Activated naive CD4-positive, alpha-beta T cell treated with anti-CD3 and anti-CD28 coated beads, Interleukin-2, amount 10 ng/mL, durations not matched to agents 7 days and 5 days (primary cell): ENCODE measurements around the gene FSIP1.
A peak's percentile ranks its signal among the peaks of the same experiment; 100 is the strongest.
"Not testable (repeated sequence)": the region's sequence is repeated elsewhere in the genome, so short reads cannot be mapped to it uniquely, and the experiment has no call there.

ENCODE experiments used
- CTCF ChIA-PET: fragments of 350-600 bp; sonication (Branson Sonifier 250); formaldehyde crosslinking; loops from one replicate; lab custom pipeline; 2021; ENCODE audit warnings: antibody characterized with exemption; lab: Charles Lee
- DNase-seq: peaks from one replicate; pipeline ENCODE4 v3.0.0-alpha.2; 2020
- H3K27ac Mint-ChIP-seq: one replicate; pipeline ENCODE4 v1.8.0; 2021; ENCODE audit warnings: mild to moderate bottlenecking, moderate library complexity, mixed read lengths
- H3K27me3 Mint-ChIP-seq: one replicate; pipeline ENCODE4 v1.8.0; 2021; ENCODE audit warnings: mild to moderate bottlenecking, mixed read lengths
- H3K36me3 Mint-ChIP-seq: one replicate; pipeline ENCODE4 v1.8.0; 2021; ENCODE audit warnings: mixed read lengths
- H3K4me1 Mint-ChIP-seq: one replicate; pipeline ENCODE4 v1.8.0; 2021; ENCODE audit warnings: mixed read lengths
- H3K4me3 Mint-ChIP-seq: one replicate; pipeline ENCODE4 v1.8.0; 2021; ENCODE audit warnings: mild to moderate bottlenecking, moderate library complexity, mixed read lengths
- H3K9me3 Mint-ChIP-seq: one replicate; pipeline ENCODE4 v1.8.0; 2021; ENCODE audit warnings: mixed read lengths

The FSIP1 gene

DNA sequence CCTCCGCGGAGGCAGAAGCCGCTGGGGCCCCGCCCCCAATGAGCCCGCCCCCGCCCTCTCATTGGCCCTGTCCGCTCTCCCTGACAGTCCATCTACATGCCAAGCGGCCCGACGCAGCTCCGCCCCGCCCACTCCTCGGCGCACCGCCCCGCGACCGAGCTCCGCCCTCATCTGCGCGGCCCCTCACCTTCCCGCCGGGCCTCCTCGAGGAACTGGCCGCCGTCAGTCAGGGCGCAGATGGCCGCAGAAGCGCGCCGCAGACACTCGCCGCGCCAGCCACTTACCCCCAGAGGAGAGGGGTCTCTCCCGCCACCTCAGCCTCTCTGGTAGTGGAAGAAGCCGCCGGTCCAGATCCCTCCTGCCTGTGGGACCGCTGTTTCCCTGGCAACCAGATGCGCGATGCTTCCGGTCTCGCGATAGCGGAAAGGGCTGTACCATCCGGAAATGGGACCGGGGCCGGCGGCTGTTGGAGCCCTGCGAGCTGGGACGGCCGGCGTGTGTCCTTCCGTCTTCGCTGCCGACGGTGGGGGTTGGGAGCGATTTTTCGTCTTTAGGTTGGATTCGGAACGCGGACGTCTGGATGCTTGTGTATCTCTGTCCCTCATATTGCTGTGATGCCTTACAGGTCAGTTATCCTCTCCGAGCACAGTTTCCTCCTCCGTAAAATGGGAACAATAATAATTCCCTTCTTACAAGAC is at the start of gene FSIP1:
Gene FSIP1 (minus strand): TSS at position 401 of the 698 bp plus-strand sequence. CDS start 6,317 bp downstream, outside the sequence.
- no peaks in the 10 kb centered on the region for H3K27me3 Mint-ChIP-seq
- peaks cover 4% of the 10 kb centered on the region for H3K9me3 Mint-ChIP-seq
- peak; percentile 97 for DNase-seq
- H3K36me3 Mint-ChIP-seq, result peaks cover 4% of the 10 kb centered on the region
- H3K4me3 Mint-ChIP-seq, result peak within 1 kb of the TSS; percentile 86
- peak within 1 kb of the TSS; percentile 91 for H3K27ac Mint-ChIP-seq
- peaks cover 48% of the 10 kb centered on the region for H3K4me1 Mint-ChIP-seq
- CTCF ChIA-PET, result interaction anchor here (0.6 to 1.6 kb wide), 4 partner anchors 12 to 93 kb away, joined by 3 to 4 read pairs (median 4); no protein-coding TSS in a partner anchor

DNA sequence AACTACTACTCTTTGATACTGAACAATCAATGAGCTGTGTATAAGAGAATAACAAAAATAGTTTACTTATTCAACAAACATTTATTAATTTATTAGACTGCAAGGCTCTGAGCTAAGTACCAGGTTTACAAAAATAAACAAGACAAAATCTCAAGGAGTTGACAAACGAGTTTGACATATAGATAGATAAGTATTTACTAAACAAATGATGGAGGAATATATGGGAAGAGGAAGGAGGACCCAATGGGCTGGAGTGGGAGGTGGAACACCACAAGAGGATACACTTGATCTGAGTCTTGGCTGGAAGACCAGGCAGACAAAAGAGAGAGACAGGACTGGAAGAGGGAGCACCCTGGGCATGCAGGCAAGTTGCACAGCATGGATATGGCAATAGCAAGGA is 47.5 kb upstream of the FSIP1 start:
- H3K4me3 Mint-ChIP-seq, result no peak overlapping the region
- no peaks in the 10 kb centered on the region for H3K36me3 Mint-ChIP-seq
- no peaks in the 10 kb centered on the region for H3K9me3 Mint-ChIP-seq
- CTCF ChIA-PET, result interaction anchor here (1.9 kb wide), 1 partner anchor 11 kb away, joined by 5 read pairs; no protein-coding TSS in a partner anchor
- no peak for DNase-seq
- peaks cover 39% of the 10 kb centered on the region for H3K27me3 Mint-ChIP-seq
- no peaks in the 10 kb centered on the region for H3K4me1 Mint-ChIP-seq
- no peak overlapping the region for H3K27ac Mint-ChIP-seq

DNA sequence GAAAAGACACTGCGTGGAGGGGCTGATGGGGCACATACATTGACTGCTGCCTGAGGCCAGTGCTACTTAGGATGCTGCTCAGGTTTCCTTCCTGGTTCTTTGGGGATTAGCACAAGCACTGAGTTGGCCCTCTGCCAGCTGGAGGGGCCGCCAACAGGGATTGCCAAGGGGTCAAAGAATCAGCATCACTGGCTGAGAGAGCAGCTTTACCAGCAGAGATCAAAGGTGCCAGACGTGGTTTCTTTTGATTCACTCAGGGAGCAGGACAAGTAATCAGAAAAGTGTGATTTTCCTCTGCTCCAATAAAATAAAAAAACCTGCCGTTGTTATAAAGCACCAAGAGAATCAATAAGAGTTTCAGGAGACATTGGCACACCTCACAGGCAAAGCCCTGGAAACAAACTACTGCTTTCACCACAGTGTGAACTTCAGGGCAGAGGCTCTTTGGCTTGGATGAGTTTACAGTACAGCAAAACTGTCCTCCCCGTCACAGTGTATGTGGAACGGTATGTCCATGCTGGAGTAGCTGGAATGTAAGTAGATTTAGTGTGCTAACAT is 45.8 kb upstream of the FSIP1 start:
- Mint-ChIP-seq H3K4me1 (no peaks in the 10 kb centered on the region), H3K27ac (no peak overlapping the region), H3K9me3 (no peaks in the 10 kb centered on the region), H3K36me3 (no peaks in the 10 kb centered on the region), H3K27me3 (peaks cover 46% of the 10 kb centered on the region), H3K4me3 (no peak overlapping the region)
- DNase-seq, result no peak
- CTCF ChIA-PET, result interaction anchor here (1.9 kb wide), 1 partner anchor 9 kb away, joined by 5 read pairs; no protein-coding TSS in a partner anchor

DNA sequence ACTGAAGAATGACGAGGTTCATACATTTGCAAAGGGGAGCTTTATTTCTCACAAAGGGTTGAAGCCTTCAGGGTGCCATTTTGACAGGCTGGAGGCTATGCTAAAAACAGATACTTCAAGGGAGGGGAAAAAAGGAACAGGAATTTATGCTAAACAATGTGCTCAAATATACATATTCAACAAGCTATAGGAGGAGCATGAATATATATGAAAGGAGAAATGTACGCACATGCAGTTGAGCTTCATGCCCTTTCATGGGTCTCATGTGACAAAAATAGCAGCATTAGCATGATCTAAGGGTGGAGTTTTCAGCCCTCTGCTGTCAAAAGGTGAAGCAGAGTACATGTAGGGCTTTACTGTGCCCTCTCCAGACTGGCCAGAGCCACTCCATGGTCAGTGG is 44.3 kb upstream of the FSIP1 start:
- CTCF ChIA-PET, result no interaction called here
- DNase-seq, result no peak
- no peaks in the 10 kb centered on the region for H3K9me3 Mint-ChIP-seq
- no peak overlapping the region for H3K4me3 Mint-ChIP-seq
- no peaks in the 10 kb centered on the region for H3K4me1 Mint-ChIP-seq
- H3K27ac Mint-ChIP-seq, result no peak overlapping the region
- H3K27me3 Mint-ChIP-seq, result peaks cover 47% of the 10 kb centered on the region
- no peaks in the 10 kb centered on the region for H3K36me3 Mint-ChIP-seq

DNA sequence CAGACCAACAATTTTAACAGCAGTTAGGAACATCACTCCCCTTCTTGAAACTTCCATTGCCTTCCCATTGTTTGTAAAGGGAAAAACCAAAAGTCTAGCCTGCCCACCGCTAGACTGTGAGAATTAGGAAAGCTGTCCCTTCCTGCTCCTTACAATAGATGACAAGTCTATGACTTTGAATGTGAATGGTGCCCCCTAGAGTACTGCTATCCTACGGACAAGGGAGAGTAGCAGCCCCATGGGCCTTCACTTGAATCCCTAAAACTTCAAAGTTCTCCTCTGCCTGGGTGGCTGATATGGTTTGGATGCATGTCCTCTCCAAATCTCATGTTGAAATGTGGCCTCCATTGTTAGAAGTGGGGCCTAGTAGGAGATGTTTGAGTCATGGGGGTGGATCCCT is 41.0 kb upstream of the FSIP1 start:
- no peak overlapping the region for H3K27ac Mint-ChIP-seq
- CTCF ChIA-PET, result no interaction called here
- peaks cover 23% of the 10 kb centered on the region for H3K27me3 Mint-ChIP-seq
- no peak for DNase-seq
- H3K36me3 Mint-ChIP-seq, result no peaks in the 10 kb centered on the region
- no peaks in the 10 kb centered on the region for H3K9me3 Mint-ChIP-seq
- H3K4me3 Mint-ChIP-seq, result no peak overlapping the region
- no peaks in the 10 kb centered on the region for H3K4me1 Mint-ChIP-seq

DNA sequence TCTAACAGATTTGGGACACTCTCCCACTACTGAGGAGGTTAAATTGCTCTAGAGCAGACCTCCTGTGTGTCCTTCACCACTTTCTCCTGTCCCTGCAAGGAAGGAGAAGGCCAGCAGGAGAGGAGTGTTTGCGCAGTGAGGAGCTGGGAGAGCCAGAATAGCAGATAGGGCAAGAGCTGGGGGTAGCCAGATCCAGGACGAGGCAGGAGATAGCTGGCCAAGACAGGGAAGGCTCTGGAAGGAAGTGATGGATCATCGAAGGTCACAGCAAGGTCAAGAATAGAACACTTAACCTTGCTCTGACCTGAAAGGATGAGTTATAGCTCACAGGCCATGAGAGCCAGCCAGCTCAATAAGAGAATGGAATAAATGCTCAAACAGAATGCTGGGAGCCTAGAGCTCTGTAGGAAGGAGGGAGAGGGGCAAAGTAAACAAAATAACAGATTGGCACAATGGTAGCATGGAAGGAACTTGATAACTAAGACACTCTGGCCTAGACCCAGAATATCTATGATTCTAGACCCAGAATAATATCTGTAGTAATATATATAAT is 37.5 kb upstream of the FSIP1 start:
- no peak overlapping the region for H3K4me3 Mint-ChIP-seq
- DNase-seq, result no peak
- H3K4me1 Mint-ChIP-seq, result no peaks in the 10 kb centered on the region
- no peak overlapping the region for H3K27ac Mint-ChIP-seq
- H3K36me3 Mint-ChIP-seq, result no peaks in the 10 kb centered on the region
- H3K27me3 Mint-ChIP-seq, result peaks cover 17% of the 10 kb centered on the region
- H3K9me3 Mint-ChIP-seq, result no peaks in the 10 kb centered on the region
- CTCF ChIA-PET, result interaction anchor here (2.5 kb wide), 1 partner anchor 9 kb away, joined by 5 read pairs; no protein-coding TSS in a partner anchor

DNA sequence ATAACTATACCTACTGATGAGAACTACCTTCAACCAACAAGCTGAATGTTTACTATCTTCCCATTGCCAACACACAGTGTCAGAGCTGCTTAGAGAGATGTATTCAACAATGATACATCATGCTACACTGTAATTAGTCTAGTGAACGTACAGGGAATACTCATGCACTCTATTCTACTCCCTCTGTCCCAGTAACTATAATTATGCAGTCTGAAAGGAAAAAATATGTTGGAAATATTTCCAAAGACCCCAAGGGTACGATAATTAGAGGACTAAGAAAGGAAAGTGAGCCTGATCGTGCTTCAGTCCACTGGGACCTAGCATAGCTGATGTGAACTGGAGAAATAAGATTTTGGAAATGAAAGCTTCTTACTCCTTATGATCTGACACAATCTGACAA is 36.9 kb upstream of the FSIP1 start:
- CTCF ChIA-PET, result interaction anchor here (2.5 kb wide), 1 partner anchor 10 kb away, joined by 5 read pairs; no protein-coding TSS in a partner anchor
- peaks cover 18% of the 10 kb centered on the region for H3K27me3 Mint-ChIP-seq
- H3K9me3 Mint-ChIP-seq, result no peaks in the 10 kb centered on the region
- H3K4me3 Mint-ChIP-seq, result no peak overlapping the region
- H3K4me1 Mint-ChIP-seq, result no peaks in the 10 kb centered on the region
- H3K27ac Mint-ChIP-seq, result no peak overlapping the region
- H3K36me3 Mint-ChIP-seq, result no peaks in the 10 kb centered on the region
- no peak for DNase-seq

DNA sequence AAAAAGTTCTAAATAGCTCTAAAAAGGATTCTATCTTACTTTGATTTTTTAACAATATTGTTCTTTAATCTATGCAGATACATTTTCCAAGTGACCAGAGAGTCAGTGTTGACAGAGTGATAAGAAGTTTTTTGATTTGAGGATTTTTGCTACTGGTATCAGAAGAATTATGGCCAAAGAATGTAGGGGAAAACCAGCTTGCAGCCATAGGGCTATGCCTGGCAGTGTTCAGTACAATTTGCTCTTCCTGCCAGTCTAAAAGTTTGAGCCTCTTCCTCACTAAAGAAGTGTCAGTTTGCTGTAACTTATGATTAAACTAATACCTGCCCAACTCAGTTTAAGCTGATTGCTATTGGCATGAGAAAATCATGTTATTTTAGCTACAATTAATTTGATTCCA is 35.3 kb upstream of the FSIP1 start:
- H3K9me3 Mint-ChIP-seq, result no peaks in the 10 kb centered on the region
- no peaks in the 10 kb centered on the region for H3K36me3 Mint-ChIP-seq
- no peak for DNase-seq
- peaks cover 10% of the 10 kb centered on the region for H3K27me3 Mint-ChIP-seq
- CTCF ChIA-PET, result interaction anchor here (1.0 kb wide), 1 partner anchor 57 kb away, joined by 3 read pairs; no protein-coding TSS in a partner anchor
- H3K4me1 Mint-ChIP-seq, result no peaks in the 10 kb centered on the region
- no peak overlapping the region for H3K27ac Mint-ChIP-seq
- no peak overlapping the region for H3K4me3 Mint-ChIP-seq

DNA sequence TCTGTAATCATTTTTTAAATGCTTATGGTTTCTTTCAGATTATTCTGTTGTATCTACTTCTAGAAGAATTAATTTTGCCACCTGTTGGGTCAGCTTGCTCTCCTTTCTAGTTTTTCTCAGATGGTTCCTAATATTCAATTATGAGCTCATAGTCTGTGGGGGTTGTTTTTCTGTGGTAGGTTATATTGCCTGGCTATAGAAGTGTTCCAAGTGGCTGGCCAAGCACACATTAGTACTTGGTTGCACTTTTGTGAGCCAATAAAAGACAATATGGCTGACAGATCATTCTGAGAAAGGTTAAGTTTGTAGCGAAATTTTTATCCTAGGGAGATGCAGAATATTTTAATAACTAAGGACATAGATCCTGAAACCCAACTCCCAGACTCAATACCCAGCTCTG is 31.8 kb upstream of the FSIP1 start:
- H3K36me3 Mint-ChIP-seq, result no peaks in the 10 kb centered on the region

DNA sequence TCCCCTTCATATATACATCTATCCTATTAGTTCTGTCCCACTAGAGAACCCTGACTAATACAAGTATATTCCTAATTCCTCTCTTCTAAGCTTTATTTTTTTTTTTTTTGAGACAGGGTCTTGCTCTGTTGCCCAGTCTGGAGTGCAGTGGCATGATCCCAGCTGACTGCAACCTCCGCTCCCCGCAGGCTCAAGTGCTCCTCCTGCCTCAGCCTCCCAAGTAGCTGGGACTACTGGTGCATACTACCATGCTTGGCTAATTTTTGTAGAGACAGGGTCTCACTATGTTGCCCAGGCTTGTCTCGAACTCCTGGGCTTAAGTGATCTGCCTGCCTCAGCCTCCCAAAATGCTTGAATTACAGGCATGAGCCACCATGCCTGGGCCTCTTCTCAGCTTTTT is 30.0 kb upstream of the FSIP1 start:
- peaks cover 19% of the 10 kb centered on the region for H3K27me3 Mint-ChIP-seq
- DNase-seq, H3K4me1 Mint-ChIP-seq, H3K36me3 Mint-ChIP-seq, H3K27ac Mint-ChIP-seq, CTCF ChIA-PET, H3K4me3 Mint-ChIP-seq, H3K9me3 Mint-ChIP-seq: not testable (repeated sequence)

More for the DNA sequence above, 31.8 kb upstream of the FSIP1 start:
- DNase-seq, result no peak
- H3K27ac Mint-ChIP-seq, result no peak overlapping the region
- peaks cover 15% of the 10 kb centered on the region for H3K27me3 Mint-ChIP-seq
- H3K4me1 Mint-ChIP-seq, result no peaks in the 10 kb centered on the region
- H3K9me3 Mint-ChIP-seq, result no peaks in the 10 kb centered on the region
- CTCF ChIA-PET, result interaction anchor here (0.6 kb wide), 1 partner anchor 258 kb away, joined by 3 read pairs; no protein-coding TSS in a partner anchor
- H3K4me3 Mint-ChIP-seq, result no peak overlapping the region

DNA sequence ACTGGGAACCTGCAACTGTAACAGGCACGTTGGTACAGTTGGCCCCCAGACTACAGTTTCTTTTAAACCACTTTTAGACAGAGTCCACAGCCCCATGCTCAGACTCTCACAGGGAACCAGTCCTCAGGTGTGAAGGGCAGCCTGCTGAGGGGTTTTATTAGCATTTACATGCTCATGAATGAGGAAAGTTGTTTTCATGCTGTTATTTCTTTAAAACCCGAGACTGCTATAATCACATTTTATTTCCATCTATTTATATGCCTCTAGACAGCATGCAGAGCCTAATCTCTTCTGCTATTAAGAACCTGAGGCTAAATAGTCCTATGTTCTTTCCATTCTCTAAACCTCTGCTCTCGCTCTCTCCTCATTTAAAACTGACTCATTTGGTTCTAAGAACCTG is 26.3 kb upstream of the FSIP1 start:
- DNase-seq, result no peak
- Mint-ChIP-seq H3K4me3 (no peak overlapping the region), H3K4me1 (no peaks in the 10 kb centered on the region), H3K36me3 (no peaks in the 10 kb centered on the region), H3K27me3 (peaks cover 26% of the 10 kb centered on the region), H3K9me3 (no peaks in the 10 kb centered on the region), H3K27ac (no peak overlapping the region)
- CTCF ChIA-PET, result no interaction called here

DNA sequence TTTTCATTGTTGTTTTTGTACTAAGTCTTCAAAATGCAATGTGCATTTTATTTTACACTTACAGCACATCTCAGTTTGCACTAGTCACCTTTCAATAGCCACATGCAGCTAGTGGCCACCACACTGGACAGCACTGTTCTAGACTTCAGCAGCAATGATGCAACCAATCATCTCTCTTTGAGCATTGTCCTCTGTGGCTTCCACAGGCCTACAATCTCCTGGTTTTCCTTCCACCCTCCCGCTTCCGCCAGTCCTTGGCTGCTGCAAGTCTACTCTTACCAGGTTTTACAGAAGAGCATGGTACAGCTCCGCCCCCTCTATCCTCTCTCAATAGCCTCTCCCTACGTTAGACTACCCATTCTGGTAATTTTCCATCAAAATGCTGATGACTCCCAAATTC is 25.1 kb upstream of the FSIP1 start:
- DNase-seq, result no peak
- Mint-ChIP-seq H3K36me3 (no peaks in the 10 kb centered on the region), H3K27me3 (peaks cover 26% of the 10 kb centered on the region), H3K4me1 (no peaks in the 10 kb centered on the region), H3K9me3 (no peaks in the 10 kb centered on the region), H3K27ac (no peak overlapping the region), H3K4me3 (no peak overlapping the region)
- CTCF ChIA-PET, result no interaction called here

DNA sequence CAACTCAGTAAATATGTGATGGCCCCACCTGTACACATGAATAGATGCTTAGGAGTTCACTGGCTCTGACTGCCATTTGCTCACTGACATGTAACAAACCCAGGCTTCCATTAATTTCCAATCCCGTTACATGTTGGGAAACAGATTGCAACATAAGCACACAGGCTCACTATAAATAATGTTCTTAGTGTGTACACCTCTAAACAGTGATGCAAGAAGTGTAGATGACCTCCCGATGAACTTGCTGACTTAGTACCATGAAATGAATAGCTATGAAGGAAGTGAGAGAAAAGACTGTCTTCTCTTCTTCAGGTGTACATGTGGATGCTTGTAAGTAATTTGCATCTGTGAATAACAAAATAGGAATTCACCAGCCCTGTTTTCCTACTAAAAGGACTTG is 21.4 kb upstream of the FSIP1 start:
- Mint-ChIP-seq H3K9me3 (no peaks in the 10 kb centered on the region), H3K27ac (no peak overlapping the region), H3K36me3 (no peaks in the 10 kb centered on the region), H3K4me3 (no peak overlapping the region), H3K27me3 (peaks cover 41% of the 10 kb centered on the region), H3K4me1 (no peaks in the 10 kb centered on the region)
- CTCF ChIA-PET, result interaction anchor here (0.6 kb wide), 1 partner anchor 69 kb away, joined by 3 read pairs; no protein-coding TSS in a partner anchor
- DNase-seq, result no peak

DNA sequence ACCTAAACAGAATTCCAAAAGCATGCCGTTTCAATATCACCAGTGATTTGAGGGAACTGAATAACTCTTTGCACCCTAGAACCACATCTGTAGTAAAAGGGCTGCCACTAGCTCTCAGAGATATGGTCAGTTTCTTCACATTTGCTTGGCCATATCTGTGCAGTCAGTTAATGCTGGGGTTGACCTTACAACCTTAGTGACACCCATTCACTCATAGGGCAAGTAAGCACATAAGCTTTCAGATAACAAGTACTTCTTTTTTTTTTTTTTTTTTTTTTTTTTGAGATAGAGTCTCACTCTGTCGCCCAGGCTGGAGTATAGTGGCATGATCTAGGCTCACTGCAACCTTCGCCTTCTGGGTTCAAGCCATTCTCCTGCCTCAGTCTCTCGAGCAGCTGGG is 20.4 kb upstream of the FSIP1 start:
- Mint-ChIP-seq H3K4me3 (no peak overlapping the region), H3K27me3 (peaks cover 39% of the 10 kb centered on the region), H3K36me3 (no peaks in the 10 kb centered on the region), H3K9me3 (no peaks in the 10 kb centered on the region), H3K27ac (no peak overlapping the region), H3K4me1 (no peaks in the 10 kb centered on the region)
- CTCF ChIA-PET, result interaction anchor here (2.3 to 2.8 kb wide), 2 partner anchors 15 to 71 kb away, joined by 7 to 12 read pairs; no protein-coding TSS in a partner anchor
- DNase-seq, result no peak
